Keratinocyte (primary cell): Measurements from ENCODE around the gene RTN1. TPM values are rescaled to one million over a fixed set of nuclear protein-coding genes. Genes with fewer than 3 reads are reported as not detected.

Experiments used
- DNase-seq: peaks from one replicate; pipeline ENCODE4 v3.0.0-alpha.2; 2011; ENCODE audit warnings: low read depth, missing footprints, low spot score
- FAIRE-seq: peaks from 2 replicates; lab custom pipeline; 2011; peaks lifted over from hg19 to GRCh38; lab: Jason Lieb, UNC
- H2AFZ ChIP-seq: 2 replicates; pipeline ENCODE4 v1.6.0; 2012; ENCODE audit warnings: low read length, control low read depth, inconsistent platforms; ENCODE audit not compliant: control insufficient read depth
- H3K27ac ChIP-seq: 2 replicates; pipeline ENCODE4 v1.5.1; 2011; ENCODE audit warnings: low read length; ENCODE audit not compliant: control insufficient read depth, insufficient read depth
- H3K27me3 ChIP-seq: 3 replicates; pipeline ENCODE4 v1.6.0; 2011; ENCODE audit warnings: low read length; ENCODE audit not compliant: control insufficient read depth, insufficient read depth; ENCODE audit errors: extremely low read depth
- H3K36me3 ChIP-seq, 2 experiments: 2 replicates in 1 of 2; 3 replicates in 1 of 2; pipeline ENCODE4 v1.5.1; 2011; ENCODE audit warnings: low read length in 2 of 2, mild to moderate bottlenecking in 1 of 2; ENCODE audit not compliant: control insufficient read depth in 2 of 2, insufficient read depth in 2 of 2; ENCODE audit errors: extremely low read depth in 1 of 2
- H3K4me1 ChIP-seq: 3 replicates; pipeline ENCODE4 v1.5.1; 2011; ENCODE audit warnings: low read length; ENCODE audit not compliant: control insufficient read depth, insufficient read depth; ENCODE audit errors: extremely low read depth
- H3K4me2 ChIP-seq: 3 replicates; pipeline ENCODE4 v1.6.0; 2011; ENCODE audit warnings: low read depth, low read length; ENCODE audit not compliant: control insufficient read depth, insufficient read depth; ENCODE audit errors: extremely low read depth
- H3K4me3 ChIP-seq, 3 experiments: fragments of 200-600 bp in 1 of 3; sonication (generic) in 1 of 3; 2 replicates in 2 of 3; 3 replicates in 1 of 3; pipeline ENCODE4 v1.5.1; 2011 to 2016; ENCODE audit warnings: low read length in 3 of 3, mild to moderate bottlenecking in 3 of 3, control low read depth in 2 of 3, inconsistent platforms in 1 of 3, low read depth in 1 of 3, mixed read lengths in 1 of 3, mixed run types in 1 of 3, moderate library complexity in 1 of 3; ENCODE audit not compliant: control insufficient read depth in 2 of 3, insufficient read depth in 2 of 3; ENCODE audit errors: extremely low read depth in 1 of 3
- H3K79me2 ChIP-seq: 2 replicates; pipeline ENCODE4 v1.6.0; 2012; ENCODE audit warnings: low read length; ENCODE audit not compliant: control insufficient read depth, insufficient read depth
- H3K9ac ChIP-seq: 3 replicates; pipeline ENCODE4 v1.6.0; 2011; ENCODE audit warnings: low read length; ENCODE audit not compliant: control insufficient read depth, insufficient read depth; ENCODE audit errors: extremely low read depth
- H3K9me1 ChIP-seq: 3 replicates; pipeline ENCODE4 v1.6.0; 2011; ENCODE audit warnings: low read length; ENCODE audit not compliant: control insufficient read depth, insufficient read depth; ENCODE audit errors: extremely low read depth
- H3K9me3 ChIP-seq: 2 replicates; pipeline ENCODE4 v1.5.1; 2012; ENCODE audit warnings: low read depth, low read length; ENCODE audit not compliant: control insufficient read depth
- H4K20me1 ChIP-seq: 3 replicates; pipeline ENCODE4 v1.6.0; 2011; ENCODE audit warnings: low read length; ENCODE audit not compliant: control insufficient read depth, insufficient read depth; ENCODE audit errors: extremely low read depth
- CTCF ChIP-seq, 3 experiments: IDR thresholded peaks in 1 of 3; conservative IDR thresholded peaks in 1 of 3; optimal IDR thresholded peaks in 1 of 3; 2 replicates in 2 of 3; 3 replicates in 1 of 3; pipeline versions ENCODE3 to v1.5.1; 2011; ENCODE audit warnings: low read length in 3 of 3, mild to moderate bottlenecking in 3 of 3, moderate library complexity in 2 of 3, control low read depth in 1 of 3, inconsistent platforms in 1 of 3; ENCODE audit not compliant: insufficient read depth in 2 of 3; ENCODE audit errors: extremely low read depth in 1 of 3
- EZH2 ChIP-seq: IDR thresholded peaks from one replicate; pipeline ENCODE4 v1.6.1; 2012; ENCODE audit warnings: inconsistent platforms, mild to moderate bottlenecking, low read length, moderate library complexity
- dilution Hi-C: fragments of 300-500 bp; cut with MboI; formaldehyde crosslinking; loops from one replicate; pipeline ENCODE4 v1.7.0; 2020; ENCODE audit warnings: low sequenced_read_pairs; ENCODE audit not compliant: extremely low pct_ligation_motif_present
- polyA plus RNA-seq, 5 experiments: library from polyadenylated mRNA; depleted of rRNA in 3 of 5; stranded (reverse) in 3 of 5; stranded (forward) in 1 of 5; unstranded in 1 of 5; fragments of >200 nt; gene quantifications; 1 replicate in 1 of 5; 2 replicates in 3 of 5; 3 replicates in 1 of 5; pipeline versions ENCODE4 v1.2.1 to v1.2.3, GENCODE V29; 2011 to 2012; ENCODE audit warnings: missing spikeins in 2 of 5, low read depth in 1 of 5, low replicate concordance in 1 of 5

The RTN1 gene
- polyA plus RNA-seq, 1 donor (not counting 4 experiments of a cell fraction or from before 2014, with no cell fraction given) = 0.05 TPM

DNA sequence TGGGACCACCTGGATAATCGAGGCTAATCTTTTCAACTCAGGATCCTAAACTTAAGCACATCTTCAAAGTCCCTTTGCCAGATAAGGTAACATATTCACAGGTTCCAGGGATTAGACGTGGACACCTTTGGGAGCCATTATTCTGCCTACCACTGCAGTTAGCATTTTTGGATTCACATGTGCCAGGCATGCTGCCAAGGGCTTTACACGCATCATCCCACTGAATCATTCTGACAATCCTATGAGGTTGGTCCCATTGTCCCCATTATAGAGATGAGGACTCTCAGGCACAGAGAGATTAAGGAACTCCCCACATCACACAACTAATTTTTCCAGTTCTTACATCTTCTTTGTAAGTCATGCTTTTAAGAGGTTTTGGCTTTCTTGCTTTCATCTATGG is 34.5 kb downstream of the RTN1 start:
- DNase-seq = no peak
- H3K4me1 ChIP-seq = no peaks in the 10 kb centered on the region
- H3K27ac ChIP-seq = no peak overlapping the region
- no peaks in the 10 kb centered on the region for H3K27me3 ChIP-seq
- H3K36me3 ChIP-seq = no peaks in the 10 kb centered on the region
- dilution Hi-C loops = no loop called here
- no peaks in the 10 kb centered on the region for H3K9me3 ChIP-seq
- no peaks in the 10 kb centered on the region for H3K79me2 ChIP-seq
- no peaks in the 10 kb centered on the region for H4K20me1 ChIP-seq
- no peak overlapping the region for H3K4me3 ChIP-seq
- TF ChIP-seq EZH2 (no peak), CTCF (optimal IDR thresholded peaks at IDR 0.05 in 1 of 3, IDR thresholded peaks at IDR 0.05 in 1 of 3, conservative IDR thresholded peaks at IDR 0.05 in 1 of 3; ENCODE audit: extremely low read depth in 1 of 3, insufficient read depth in 2 of 3, low read length in 3 of 3) (no peak)
- H3K4me2 ChIP-seq = no peak overlapping the region
- FAIRE-seq = no peak
- no peak overlapping the region for H3K9ac ChIP-seq
- H3K9me1 ChIP-seq = no peaks in the 10 kb centered on the region
- no peak overlapping the region for H2AFZ ChIP-seq

DNA sequence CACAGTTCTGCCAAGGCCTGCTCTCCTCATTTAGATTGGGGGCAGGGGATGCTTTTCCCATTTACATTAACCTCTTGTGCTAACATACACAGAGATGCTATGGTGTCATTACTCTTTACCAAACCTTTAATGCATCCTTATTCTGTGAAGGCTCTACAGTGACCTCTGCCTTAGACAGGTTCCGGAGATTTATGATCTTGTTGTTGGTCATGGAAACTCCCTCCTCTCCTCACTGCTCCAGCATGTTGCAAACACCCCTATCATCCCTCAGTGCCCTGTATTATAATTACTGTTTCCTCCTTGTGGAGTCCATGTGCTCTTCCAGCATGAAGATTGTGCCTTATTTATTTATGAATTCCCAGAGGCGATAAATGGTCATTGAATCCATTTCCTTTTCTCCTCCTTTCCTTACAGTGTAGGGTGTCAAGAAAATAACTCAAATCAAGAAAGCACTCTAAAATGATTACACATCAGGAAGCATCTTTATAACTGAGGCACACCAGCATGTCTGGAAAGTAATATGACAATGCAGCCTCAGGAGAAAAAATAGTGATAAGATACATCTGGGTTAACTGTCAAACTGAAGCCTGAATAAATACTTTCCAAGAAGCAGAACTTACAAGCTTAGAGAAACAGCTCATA is 37.8 kb downstream of the RTN1 start:
- dilution Hi-C loops = no loop called here

More for the DNA sequence above, 37.8 kb downstream of the RTN1 start:
- FAIRE-seq (no peak), DNase-seq (no peak)
- Histone ChIP-seq H3K9me3 (no peaks in the 10 kb centered on the region), H3K27ac (no peak overlapping the region), H3K36me3 (no peaks in the 10 kb centered on the region), H3K4me2 (no peak overlapping the region), H3K4me3 (no peak overlapping the region), H3K9me1 (no peaks in the 10 kb centered on the region), H3K4me1 (no peaks in the 10 kb centered on the region), H4K20me1 (no peaks in the 10 kb centered on the region), H3K9ac (no peak overlapping the region), H3K79me2 (no peaks in the 10 kb centered on the region), H3K27me3 (no peaks in the 10 kb centered on the region), H2AFZ (no peak overlapping the region)
- TF ChIP-seq CTCF (optimal IDR thresholded peaks at IDR 0.05 in 1 of 3, IDR thresholded peaks at IDR 0.05 in 1 of 3, conservative IDR thresholded peaks at IDR 0.05 in 1 of 3; ENCODE audit: extremely low read depth in 1 of 3, insufficient read depth in 2 of 3, low read length in 3 of 3) (no peak), EZH2 (no peak)
